AG04449 (cell line): ENCODE results near the gene ILF3.

Experiments used
- CTCF ChIA-PET: fragments of 350-600 bp; formaldehyde crosslinking; extraction: SDS; loops from one replicate; lab custom pipeline; 2021; ENCODE audit warnings: antibody characterized with exemption; lab: Yijun Ruan, JAX
- POLR2A ChIA-PET: fragments of 400-600, 350-600 bp; formaldehyde crosslinking; extraction: SDS; loops from one replicate; lab custom pipeline; 2020; ENCODE audit warnings: antibody characterized with exemption, inconsistent platforms; lab: Yijun Ruan, JAX
- DNase-seq: peaks from one replicate; pipeline ENCODE4 v3.0.0-alpha.2; 2010; ENCODE audit warnings: low read depth, low spot score
- H3K4me3 ChIP-seq: 2 replicates; pipeline ENCODE4 v1.5.1; 2011; ENCODE audit warnings: low read depth, mild to moderate bottlenecking, control low read depth, low read length
- CTCF ChIP-seq: IDR thresholded peaks from one replicate; pipeline ENCODE4 v1.5.1; 2011; ENCODE audit warnings: mild to moderate bottlenecking, moderate library complexity, low read length, control low read depth, inconsistent platforms; ENCODE audit not compliant: insufficient read depth; ENCODE audit errors: missing control alignments

The ILF3 gene

DNA sequence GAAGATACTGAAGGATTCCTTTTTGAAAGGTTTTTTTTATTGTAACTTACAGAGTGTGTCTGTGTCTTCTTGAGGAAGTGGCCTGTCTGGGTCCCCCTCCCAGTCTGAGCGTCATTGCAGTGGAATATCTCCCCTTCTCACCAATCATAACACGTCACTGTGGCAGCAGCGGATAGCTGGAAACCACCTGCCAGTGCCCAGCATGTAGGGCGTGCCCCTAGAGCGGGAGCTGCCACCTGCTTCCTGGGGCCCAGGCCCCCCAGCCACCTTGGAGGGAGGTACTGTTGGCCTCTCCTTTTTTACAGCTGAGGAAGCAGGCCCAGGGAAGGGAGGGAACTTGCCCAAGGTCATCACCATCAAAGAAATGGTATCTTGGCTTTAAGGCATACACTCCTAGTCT is 59.2 kb downstream of the ILF3 start:
- ChIA-PET POLR2A (no interaction called here), CTCF (interaction anchor here (0.6 to 12.0 kb wide), 3 partner anchors 12 to 151 kb away, joined by 3 to 211 read pairs (median 85); partner anchors contain the start of gene QTRT1)
- no peak overlapping the region for H3K4me3 ChIP-seq
- no peak for TF ChIP-seq CTCF
- DNase-seq: no peak

DNA sequence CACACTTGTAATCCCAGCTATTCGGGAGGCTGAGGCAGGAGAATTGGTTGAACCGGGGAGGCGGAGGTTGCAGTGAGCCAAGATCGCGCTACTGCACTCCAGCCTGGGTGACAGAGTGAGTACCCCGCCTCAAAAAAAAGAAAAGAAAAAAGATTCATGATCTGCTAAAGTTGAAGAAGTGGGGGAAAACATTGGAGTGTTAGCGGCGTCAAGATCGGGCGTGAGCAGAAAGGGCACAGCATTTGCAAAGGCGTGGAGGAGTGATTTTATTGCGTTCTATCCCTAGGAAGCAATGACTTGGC is 62.9 kb downstream of the ILF3 start:
- ChIA-PET CTCF (interaction anchor here (0.6 to 12.0 kb wide), 38 partner anchors 9 to 293 kb away, joined by 3 to 211 read pairs (median 5); partner anchors contain the start of genes CARM1, QTRT1 and TMED1), POLR2A (interaction anchor here (0.5 to 1.9 kb wide), 7 partner anchors 11 to 156 kb away, joined by 3 to 11 read pairs (median 4); partner anchors contain the start of gene TMED1)
- H3K4me3 ChIP-seq: peak overlapping the region; percentile 41
- TF ChIP-seq CTCF: no peak
- no peak for DNase-seq

DNA sequence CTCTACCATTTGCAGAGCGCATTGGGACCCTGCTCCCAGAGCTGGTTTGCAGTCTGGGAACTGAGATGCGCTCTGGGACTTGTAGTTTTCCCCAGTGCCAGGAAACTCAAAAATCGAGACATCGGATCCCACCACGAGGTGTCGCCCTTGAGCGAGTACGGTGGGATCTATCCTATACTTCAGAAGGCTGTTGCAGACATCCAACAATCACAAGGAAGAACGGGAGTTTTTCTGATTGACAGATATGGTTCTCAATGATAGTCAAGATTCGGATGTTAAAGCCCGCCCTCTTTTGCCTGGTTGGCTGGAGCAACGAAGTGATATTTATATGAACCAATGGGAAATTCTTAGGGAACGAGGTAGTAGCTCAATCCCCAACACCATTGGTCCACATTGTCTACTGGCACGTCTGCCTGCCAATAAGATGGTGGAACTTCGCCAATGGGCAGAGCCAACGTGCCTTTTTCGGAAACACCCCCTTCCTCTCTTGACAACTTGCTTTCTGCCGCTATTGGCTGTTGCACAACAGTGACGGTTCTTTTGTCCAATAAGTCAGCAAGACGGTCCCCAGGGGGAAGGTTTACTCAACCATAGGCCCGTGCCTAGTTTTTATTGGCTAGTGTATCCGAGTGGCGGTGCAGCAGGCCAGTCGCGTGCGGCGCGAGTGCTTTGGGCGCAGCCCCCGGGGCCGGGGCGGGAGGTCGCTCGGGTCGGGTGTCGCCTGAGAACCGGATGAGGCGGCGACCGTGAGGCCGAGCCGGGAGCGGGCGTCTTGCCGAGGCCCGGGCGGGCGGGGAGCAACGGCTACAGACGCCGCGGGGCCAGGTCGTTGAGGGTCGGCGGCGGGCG is 63.4 kb downstream of the ILF3 start, which contains the start of gene DNM2:
Gene DNM2 (plus strand): TSS at position 724 of the 849 bp plus-strand sequence. CDS start 164 bp downstream, outside the sequence.
- DNase-seq: peak; percentile 100
- peak; percentile 71 for TF ChIP-seq CTCF
- CTCF ChIA-PET: interaction anchor here (0.6 to 12.0 kb wide), 46 partner anchors 10 to 294 kb away, joined by 3 to 211 read pairs (median 4); partner anchors contain the start of genes CARM1, QTRT1, S1PR5 and TMED1
- peak within 1 kb of the TSS; percentile 96 for H3K4me3 ChIP-seq
- POLR2A ChIA-PET: interaction anchor here (0.5 to 1.9 kb wide), 9 partner anchors 11 to 155 kb away, joined by 3 to 11 read pairs (median 3); partner anchors contain the start of gene TMED1

DNA sequence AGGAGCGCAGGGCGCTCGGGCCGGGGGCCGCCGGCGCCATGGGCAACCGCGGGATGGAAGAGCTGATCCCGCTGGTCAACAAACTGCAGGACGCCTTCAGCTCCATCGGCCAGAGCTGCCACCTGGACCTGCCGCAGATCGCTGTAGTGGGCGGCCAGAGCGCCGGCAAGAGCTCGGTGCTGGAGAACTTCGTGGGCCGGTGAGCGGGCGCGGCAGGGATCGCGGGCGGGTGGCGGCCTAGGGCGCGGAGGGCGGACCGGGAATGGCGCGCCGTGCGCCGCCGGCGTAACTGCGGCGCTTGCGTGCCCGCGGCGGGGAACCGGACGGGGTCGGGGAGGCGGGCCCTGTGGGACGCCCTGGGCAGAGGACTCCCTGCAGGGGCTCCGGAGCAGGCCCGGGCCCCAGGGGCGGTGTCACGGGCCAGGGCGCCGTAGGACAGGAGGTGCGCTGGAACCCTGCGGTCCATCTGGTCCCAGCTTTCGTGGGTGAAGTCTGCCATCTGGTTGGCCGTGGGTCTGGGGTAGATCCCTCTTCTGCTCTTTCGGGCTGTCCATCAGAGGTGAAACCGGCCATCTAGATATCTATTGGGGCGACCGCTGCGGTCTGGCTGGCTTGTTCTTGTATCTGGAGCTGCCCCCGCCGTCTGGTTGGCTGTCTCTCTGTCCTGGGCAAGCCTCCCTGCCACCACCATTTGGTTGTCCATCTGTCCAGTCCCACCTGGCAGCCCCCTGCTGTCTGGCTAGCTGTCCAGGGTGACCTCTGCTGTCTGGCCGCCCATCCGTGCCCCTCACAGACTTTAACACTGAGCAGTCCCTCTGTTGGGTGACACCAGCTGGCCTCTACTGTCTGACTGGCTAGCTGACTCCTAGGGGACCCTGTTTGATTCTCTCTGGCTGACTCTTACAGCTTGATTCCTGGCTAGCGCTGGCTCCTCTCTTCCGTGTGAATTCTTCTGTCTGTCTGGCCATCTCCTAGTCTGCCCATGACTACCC is 64.4 kb downstream of the ILF3 start:
- ChIA-PET POLR2A (interaction anchor here (0.6 to 1.9 kb wide), 6 partner anchors 9 to 146 kb away, joined by 3 to 11 read pairs (median 3); partner anchors contain the start of gene TMED1), CTCF (interaction anchor here (0.7 to 12.0 kb wide), 32 partner anchors 11 to 240 kb away, joined by 3 to 211 read pairs (median 6); partner anchors contain the start of genes CARM1, QTRT1, S1PR5 and TMED1)
- no peak for DNase-seq
- peak overlapping the region; percentile 96 for H3K4me3 ChIP-seq
- no peak for TF ChIP-seq CTCF

DNA sequence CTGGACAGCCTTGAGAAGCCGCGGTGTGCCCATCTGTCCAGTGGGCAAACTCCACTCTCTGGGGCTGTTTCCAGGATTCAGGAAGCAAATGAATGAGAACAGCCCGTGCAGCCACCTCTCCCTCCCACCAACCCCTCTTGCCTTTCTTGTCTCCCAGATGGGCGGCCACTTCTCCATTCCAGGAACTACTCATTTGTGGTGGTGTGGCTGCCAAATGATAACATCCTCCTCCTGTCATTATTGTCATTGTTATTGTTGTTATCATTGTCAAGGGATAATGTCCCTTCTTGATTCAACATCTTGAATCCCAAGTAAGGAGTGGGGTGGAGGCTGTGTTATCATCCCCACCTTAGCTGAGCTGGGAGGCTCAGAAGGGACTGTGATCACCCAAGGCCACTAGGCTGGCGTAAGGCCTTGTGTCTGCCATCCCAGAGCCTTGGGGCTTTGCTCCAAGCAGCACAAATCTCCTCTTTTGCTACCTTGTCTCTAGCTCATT is 65.4 kb downstream of the ILF3 start:
- no peak for TF ChIP-seq CTCF
- CTCF ChIA-PET: interaction anchor here (1.5 to 12.0 kb wide), 6 partner anchors 18 to 145 kb away, joined by 5 to 211 read pairs (median 14); partner anchors contain the start of genes QTRT1 and TMED1

More for the DNA sequence above, 65.4 kb downstream of the ILF3 start:
- peak overlapping the region; percentile 96 for H3K4me3 ChIP-seq
- POLR2A ChIA-PET: no interaction called here
- no peak for DNase-seq
